ENCODE measurements around the gene GNAI1.
"Not testable (repeated sequence)": the region's sequence is repeated elsewhere in the genome, so short reads cannot be mapped to it uniquely, and the experiment has no call there.

The GNAI1 gene

GRCh38 chr7:80132594-80132993 is 2.0 kb upstream of the GNAI1 start:
- DNase-seq (ENCODE audit: low read depth), result no peak

- no peak for DNase-seq (ENCODE audit: low read depth)
These were observed 1.1 kb upstream of the GNAI1 start for GRCh38 chr7:80133361-80134114.

DNA sequence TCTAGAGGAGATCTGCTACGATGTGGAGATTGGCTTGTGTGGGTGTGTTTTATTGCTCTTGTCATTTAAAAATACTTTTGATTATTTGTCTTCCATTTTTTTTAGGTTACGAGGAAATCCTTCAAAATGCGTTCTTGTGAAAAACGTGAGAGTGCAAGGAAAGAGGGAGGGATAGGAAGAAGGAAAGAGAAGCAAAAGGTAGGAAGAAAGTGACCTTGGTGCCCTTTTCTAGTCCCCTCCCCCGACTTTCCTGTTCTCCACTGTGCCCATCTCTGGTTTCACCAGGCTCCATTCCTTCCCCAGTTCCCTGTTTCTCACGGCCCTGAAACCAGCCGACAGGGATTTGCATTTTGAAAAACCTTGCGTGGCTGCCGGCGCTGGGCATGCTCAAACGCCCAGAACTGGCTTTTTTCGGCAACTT is 506 bp upstream of the GNAI1 start:
- DNase-seq (ENCODE audit: low read depth), result no peak

DNA sequence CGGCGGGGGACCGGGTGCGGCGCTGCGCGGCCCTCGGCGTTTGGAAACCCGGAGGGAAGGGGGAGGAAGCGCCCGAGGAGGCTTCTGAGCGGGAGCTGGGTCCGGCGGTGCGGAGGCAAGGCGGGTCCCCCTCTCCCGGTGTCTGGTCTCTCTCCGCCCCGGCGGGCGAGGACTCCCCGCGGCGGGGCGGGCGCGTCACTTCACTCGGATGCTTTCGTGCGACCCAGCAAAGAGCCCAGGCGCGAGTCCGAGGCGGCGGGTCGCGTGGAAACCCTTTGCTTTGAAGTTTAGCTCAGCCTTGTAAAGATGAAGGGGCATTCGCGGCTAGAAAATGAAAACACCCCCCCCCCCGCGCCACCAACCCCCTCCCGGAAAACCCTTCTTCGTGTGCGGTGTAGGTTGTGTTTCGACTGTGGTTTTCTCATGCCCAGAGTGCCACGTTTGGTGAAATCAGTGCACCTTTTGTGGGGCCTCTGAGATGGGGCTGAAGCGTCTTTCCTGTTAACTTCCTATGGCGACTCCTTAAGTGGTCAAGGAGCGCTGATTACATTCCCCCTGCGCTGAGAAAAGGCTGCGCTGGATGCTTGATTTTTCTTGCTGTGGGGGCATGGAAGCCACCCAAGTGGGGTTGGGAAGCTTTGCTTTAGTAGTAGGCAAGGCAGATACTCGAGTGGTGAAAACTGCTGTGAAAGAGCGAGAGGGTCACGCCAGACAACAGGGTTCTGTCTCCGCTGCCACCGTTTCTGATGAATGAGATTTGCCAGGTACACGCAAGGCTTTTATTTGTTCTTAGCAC is 876 bp downstream of the GNAI1 start:
- no peak for DNase-seq (ENCODE audit: low read depth)

DNA sequence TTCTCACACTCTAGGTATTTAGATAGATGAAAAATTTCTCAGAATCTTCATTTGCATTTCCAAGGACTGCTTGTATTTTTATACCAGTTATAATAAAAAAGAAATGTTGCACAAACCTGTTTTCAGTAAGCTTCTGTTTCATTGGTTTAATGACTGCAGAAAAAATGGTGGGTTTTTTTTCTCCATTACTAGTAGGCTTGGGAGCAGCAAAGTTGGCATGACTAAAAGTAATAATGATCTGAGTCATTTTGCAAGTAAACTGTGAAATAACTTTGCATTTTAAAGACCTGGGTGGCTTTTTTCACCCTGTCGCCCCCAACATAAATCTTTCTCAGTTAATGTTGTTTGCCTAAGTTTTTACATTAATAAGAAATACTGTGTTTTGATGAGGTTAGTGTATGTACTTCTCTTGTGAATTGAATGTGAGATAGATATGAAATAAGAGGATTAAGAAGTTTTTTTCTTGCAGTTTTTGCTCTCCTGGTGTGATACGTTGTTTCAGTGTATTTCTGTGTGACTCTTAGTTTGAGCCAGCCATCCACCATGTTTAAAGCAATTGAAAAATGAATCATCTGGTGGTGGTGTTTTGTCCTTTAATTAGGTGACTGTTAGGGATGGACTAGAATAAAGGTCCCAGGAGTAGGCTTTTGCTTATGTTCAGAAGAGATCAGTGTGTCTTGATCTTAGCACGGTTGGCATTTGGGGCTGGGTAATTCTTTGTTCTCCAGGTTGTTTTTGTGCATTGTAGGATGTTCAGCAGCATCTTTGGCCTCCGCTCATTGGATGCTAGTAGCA is 1.8 kb downstream of the GNAI1 start:
- no peak for DNase-seq (ENCODE audit: low read depth)

DNA sequence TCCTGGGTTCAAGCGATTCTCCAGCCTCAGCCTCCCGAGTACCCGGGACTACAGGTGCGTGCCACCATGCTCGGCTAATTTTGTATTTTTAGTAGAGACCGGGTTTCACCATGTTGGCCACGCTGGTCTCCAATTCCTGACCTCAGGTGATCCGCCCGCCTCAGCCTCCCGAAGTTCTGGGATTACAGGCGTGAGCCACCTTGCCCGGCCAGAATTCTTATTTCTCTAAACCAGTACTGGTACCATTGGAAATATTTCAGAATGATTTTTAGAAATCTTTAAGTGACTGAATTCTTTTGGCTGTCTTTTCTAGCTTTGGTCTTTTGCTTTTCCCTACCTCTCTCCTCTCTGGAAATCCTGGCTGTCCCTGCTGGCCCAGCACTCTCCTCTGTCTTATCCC is 2.8 kb downstream of the GNAI1 start:
- no peak for DNase-seq (ENCODE audit: low read depth)

- DNase-seq (ENCODE audit: low read depth), result no peak
These were observed 4.6 kb downstream of the GNAI1 start for GRCh38 chr7:80139236-80139635.

DNA sequence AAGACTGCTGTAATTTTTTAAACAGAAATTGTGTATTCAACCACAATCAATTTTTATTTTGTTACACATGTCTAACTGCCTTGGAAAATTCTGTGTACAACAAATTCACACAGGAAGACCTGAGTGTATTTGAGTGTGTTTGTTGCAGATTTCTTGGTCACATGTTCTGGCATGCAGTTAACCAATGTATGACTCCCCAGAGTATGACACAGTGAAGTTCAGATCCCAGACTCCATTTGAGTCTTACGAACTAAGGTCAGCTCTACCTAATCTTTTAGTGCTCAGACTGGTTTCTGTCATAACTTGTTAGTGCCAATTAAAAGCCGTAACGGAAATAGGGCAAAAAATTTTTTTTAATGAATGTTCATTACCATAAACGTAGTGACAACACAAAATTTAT is 5.8 kb downstream of the GNAI1 start:
- no peak for DNase-seq (ENCODE audit: low read depth)

DNA sequence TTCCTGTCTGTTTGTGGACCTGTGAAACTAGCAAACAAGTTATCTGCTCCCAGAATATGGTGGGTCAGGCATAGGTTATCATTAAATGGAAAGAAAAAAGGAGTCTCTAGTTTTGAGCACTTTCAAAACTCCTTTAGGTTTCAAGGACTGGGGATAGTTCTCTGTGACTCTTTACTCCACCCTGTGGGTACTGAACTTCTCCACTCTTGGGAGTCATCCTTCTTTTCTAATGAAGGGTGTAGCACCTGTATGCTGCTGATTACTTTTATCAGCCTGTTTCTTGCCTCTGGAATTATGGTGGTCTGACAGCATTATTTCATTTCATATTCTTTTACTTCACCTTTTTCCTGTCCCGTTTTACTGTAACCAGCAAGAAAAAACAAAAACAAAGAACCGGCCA is 6.7 kb downstream of the GNAI1 start:
- DNase-seq (ENCODE audit: low read depth), result no peak

DNA sequence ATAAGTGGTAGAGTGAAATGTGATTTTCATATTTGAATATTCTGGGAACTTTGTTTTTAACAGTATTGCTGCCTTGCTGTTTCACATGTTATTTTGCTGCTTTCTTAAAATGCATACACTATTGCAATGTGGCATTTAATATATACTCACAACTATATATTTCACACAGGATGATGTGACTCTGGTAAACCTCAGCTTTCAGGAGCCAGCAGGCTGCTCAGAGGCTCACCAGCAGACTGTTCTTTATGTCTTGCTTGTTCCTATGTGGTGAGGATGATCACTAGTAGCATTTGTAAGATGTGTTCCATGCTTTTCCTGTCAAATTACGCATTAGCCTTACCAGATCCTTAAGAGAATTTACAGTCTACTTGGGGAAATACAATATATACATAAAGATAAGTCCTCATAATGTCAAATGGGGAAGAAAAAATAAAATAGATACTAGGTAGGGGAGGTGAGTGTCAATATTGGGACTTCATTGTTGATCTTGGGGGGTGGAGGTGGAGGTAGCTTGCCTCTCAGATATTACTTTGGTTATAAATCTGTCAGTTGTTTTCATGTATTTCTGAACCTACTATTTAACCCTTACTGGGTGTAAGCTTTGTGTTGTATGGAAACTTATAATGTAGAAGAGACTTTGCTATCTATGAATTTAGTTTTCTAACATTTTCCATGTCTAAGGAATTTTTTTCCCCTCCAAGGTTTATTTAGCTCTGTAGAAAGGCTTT is 8.4 kb downstream of the GNAI1 start:
- no peak for DNase-seq (ENCODE audit: low read depth)

DNA sequence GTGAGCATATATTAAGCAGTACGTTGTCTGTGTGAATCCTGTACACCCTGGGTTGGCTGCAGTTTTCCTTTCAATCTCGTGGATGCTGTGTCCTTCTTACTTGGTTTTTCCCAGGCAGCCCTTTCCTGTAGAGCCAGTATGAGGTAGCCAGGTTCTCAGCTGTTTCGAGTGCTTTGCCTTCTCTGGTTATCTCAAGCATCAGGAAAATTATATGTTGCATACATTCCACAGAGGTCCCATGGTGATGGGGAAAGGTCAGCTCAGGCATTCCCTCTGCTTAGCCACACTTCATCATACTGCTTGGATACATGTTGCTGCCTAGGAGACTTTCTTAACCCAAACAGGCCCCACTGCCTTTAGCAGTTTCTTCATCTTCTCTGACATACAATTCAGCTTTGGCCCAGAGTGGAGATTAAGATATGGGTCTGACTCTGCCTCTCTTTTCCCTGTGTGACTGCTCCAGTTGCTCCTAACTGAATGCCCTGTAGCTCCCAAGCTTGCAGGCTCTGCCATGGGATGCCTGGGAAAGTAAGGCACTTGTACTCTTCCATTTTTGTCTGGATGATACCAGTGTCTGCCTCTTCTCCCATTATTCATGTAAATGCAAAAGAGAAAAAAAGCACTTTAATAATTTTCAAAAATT is 11.3 kb downstream of the GNAI1 start:
- DNase-seq (ENCODE audit: low read depth), result peak; percentile 85

DNA sequence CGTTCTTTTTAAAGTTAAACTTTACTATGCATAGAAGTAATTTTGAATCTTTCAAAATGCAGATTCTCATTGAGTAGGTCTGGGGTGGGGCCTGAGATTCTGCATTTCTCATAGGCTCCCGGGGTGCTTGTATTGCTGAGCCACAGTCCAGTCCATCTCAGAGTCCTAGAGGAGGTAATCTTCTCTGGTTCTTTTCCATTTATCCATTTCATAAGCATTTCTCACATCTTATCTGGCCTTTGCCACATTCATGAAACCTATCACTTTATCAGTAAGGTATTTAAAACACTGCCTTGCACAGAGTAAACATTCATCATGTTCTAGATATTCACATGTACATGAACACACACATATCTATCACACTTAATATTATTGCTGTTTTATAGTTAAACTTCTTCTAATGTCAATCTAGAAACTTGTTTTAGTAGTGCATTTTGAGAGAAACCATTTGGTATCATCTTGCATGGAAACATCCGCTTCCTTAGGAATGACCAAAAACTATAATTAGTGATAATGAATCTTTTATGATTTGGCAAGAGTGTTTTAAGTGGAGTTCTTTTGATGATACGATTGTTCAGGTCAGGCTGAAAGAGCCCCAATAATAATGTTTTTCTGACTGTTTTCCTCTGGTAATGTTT is 12.0 kb downstream of the GNAI1 start:
- DNase-seq (ENCODE audit: low read depth), result no peak

DNA sequence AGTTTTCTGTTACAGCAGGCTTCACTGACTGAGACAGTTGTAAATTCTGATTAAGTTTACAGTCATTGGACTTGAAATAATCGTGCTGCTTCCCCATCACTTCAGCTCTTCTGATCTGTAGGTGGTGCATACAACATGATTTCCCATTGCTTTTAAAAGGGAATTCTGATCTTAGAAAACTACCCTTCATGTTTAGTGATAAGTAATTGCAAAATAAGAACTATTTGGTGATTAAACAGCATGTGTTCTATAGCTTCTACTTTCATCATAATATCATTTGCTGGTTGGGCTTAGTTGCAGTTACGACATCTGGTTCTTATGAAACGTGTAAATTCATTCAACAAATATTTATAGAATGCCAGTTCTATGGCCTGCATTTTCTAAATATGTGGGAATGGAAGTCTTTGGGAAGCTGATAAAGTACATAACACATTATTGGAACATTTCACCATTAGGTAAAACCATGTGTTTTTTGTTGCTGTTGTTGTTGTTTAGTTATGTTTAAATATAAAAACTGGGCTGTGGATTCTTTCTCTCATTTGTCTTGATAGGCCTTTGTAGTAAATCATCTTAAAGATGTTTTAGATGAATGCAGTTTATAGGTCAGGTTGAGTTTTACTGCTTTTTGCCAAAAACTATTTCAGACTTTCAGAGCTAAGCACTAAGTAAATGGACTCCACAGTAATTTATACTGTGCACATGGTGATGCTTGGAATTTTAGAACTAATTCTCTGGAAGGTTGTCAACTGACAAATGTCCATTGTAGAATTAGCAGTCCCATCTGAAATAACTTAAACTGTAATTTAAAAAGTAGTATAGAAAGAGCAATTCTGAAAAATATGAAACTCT is 13.1 kb downstream of the GNAI1 start:
- DNase-seq (ENCODE audit: low read depth), result peak; percentile 74

GRCh38 chr7:80150611-80151273 is 16.1 kb downstream of the GNAI1 start:
- no peak for DNase-seq (ENCODE audit: low read depth)

DNA sequence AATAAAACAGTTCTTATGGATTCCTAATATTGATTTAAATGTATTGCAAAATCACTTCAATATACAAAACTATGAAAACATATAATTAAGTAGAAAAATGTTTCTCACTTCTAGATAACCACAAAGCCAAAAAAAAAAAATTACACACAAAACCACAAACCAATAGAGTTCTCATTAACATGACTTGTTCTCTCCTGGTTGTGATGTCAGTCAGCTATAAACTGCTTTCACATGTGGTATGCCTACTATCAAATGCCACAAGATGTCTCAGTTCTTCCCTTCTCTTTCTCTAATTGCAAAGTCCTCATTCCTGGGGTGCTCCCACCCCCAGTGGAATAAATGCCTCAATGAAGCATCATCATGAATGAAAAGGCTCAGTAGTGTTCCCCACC is 16.6 kb downstream of the GNAI1 start:
- peak; percentile 64 for DNase-seq (ENCODE audit: low read depth)

- DNase-seq (ENCODE audit: low read depth), result no peak
These were observed 18.8 kb downstream of the GNAI1 start for GRCh38 chr7:80153446-80153845.

DNA sequence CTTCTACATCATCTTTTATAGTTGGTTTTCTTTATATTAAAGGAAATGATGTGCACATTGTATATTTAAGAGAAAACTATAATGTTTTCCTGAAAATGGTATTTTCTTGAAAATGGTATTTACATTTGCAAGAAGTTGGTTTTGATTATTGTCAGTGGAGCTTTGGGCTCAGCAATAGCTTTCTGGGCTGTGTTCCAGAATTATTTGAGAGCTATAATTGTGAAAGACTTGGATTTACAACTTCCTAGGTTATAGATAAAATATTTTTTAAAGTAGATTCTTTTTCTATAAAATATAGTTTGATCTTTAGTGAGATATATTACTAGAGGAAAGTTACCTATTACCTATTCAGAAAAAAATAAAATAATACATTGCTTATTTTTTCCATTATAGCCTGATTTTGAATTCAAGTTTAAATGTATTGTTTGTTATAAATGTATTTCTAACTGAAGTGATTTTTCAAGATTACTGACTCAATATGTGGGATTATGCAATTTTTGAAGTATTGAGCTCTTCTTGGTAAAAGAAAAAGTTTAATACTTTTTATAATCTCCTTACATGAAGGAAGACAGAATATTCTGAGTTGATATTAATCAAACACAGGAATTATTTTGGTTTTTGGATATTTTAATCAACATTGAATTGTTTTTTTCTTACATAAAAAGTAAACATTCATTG is 20.2 kb downstream of the GNAI1 start:
- DNase-seq (ENCODE audit: low read depth), result no peak

- no peak for DNase-seq (ENCODE audit: low read depth)
These were observed 20.7 kb downstream of the GNAI1 start for GRCh38 chr7:80155374-80155773.

- DNase-seq (ENCODE audit: low read depth), result not testable (repeated sequence)
These were observed 23.1 kb downstream of the GNAI1 start for GRCh38 chr7:80157770-80158169.

Measured in non-pigmented ciliary epithelial cell (primary cell).